HepG2 (cell line): ENCODE results near the gene SH2B2. TPM values are rescaled to one million over a fixed set of nuclear protein-coding genes. Genes with fewer than 3 reads are reported as not detected.

Experiments
- ATF1 ChIP-seq: IDR thresholded peaks from 2 replicates; pipeline ENCODE4 v1.6.1; 2016; ENCODE audit warnings: mild to moderate bottlenecking, control low read depth
- CBX1 ChIP-seq: IDR thresholded peaks from one replicate; pipeline ENCODE4 v1.6.1; 2016; ENCODE audit warnings: antibody characterized with exemption, low read depth
- GZF1 ChIP-seq: sonication (generic); formaldehyde crosslinking; IDR thresholded peaks from 2 replicates; pipeline ENCODE4 v1.5.1; 2020; ENCODE audit warnings: mild to moderate bottlenecking, missing genetic modification reagents
- KLF16 ChIP-seq, 2 experiments: sonication (generic) in 1 of 2; formaldehyde crosslinking in 1 of 2; IDR thresholded peaks; 2 replicates each; pipeline versions ENCODE4 v1.6.1 to v1.8.0; 2016 to 2023; ENCODE audit warnings: missing genetic modification reagents in 2 of 2, missing compliant biosample characterization in 1 of 2
- RAD51 ChIP-seq: fragments of 450-650 bp; IDR thresholded peaks from 2 replicates; pipeline ENCODE4 v1.6.1; 2016; ENCODE audit warnings: borderline replicate concordance
- TCF7 ChIP-seq: sonication (generic); IDR thresholded peaks from 2 replicates; pipeline ENCODE4 v1.6.1; 2016; ENCODE audit warnings: antibody characterized with exemption, low read depth
- TFDP2 ChIP-seq: sonication (generic); formaldehyde crosslinking; IDR thresholded peaks from 2 replicates; pipeline ENCODE4 v1.4.0; 2020; ENCODE audit warnings: missing genetic modification reagents
- TOE1 ChIP-seq: sonication (generic); formaldehyde crosslinking; IDR thresholded peaks from 2 replicates; pipeline ENCODE4 v1.4.0; 2020; ENCODE audit warnings: mild to moderate bottlenecking, missing genetic modification reagents
- ZNF296 ChIP-seq: sonication (generic); formaldehyde crosslinking; conservative IDR thresholded peaks from 2 replicates; pipeline ENCODE4 v1.5.0; 2020; ENCODE audit warnings: mild to moderate bottlenecking, missing genetic modification reagents
- ZNF543 ChIP-seq: sonication (generic); formaldehyde crosslinking; IDR thresholded peaks from 2 replicates; pipeline ENCODE4 v1.4.0; 2020; ENCODE audit warnings: mild to moderate bottlenecking, missing genetic modification reagents
- ZNF557 ChIP-seq: sonication (generic); formaldehyde crosslinking; IDR thresholded peaks from 2 replicates; pipeline ENCODE4 v1.4.0; 2020; ENCODE audit warnings: missing genetic modification reagents
- ZNF562 ChIP-seq: sonication (generic); formaldehyde crosslinking; IDR thresholded peaks from 2 replicates; pipeline ENCODE4 v1.8.0; 2022; ENCODE audit warnings: missing genetic modification reagents, borderline replicate concordance
- ZNF569 ChIP-seq: sonication (generic); formaldehyde crosslinking; IDR thresholded peaks from 2 replicates; pipeline ENCODE4 v1.5.0; 2020; ENCODE audit warnings: mild to moderate bottlenecking, missing genetic modification reagents, moderate library complexity, borderline replicate concordance
- ZNF589 ChIP-seq: sonication (generic); formaldehyde crosslinking; conservative IDR thresholded peaks from 2 replicates; pipeline ENCODE4 v1.8.0; 2022; ENCODE audit warnings: mild to moderate bottlenecking, moderate library complexity, missing genetic modification reagents
- ZNF724P ChIP-seq: sonication (generic); formaldehyde crosslinking; IDR thresholded peaks from 2 replicates; pipeline ENCODE4 v1.8.0; 2022; ENCODE audit warnings: missing genetic modification reagents, borderline replicate concordance
- ZNF780A ChIP-seq: sonication (generic); formaldehyde crosslinking; IDR thresholded peaks from 2 replicates; pipeline ENCODE4 v1.8.0; 2022; ENCODE audit warnings: mild to moderate bottlenecking, missing genetic modification reagents, moderate library complexity
- ZSCAN30 ChIP-seq: sonication (generic); formaldehyde crosslinking; IDR thresholded peaks from 2 replicates; pipeline ENCODE4 v1.5.0; 2020; ENCODE audit warnings: mild to moderate bottlenecking, missing genetic modification reagents
- polyA plus RNA-seq, 8 experiments: library from polyadenylated mRNA; depleted of rRNA in 3 of 8; stranded (reverse) in 7 of 8; unstranded in 1 of 8; fragments of >200 nt; fragmentation: Illumina TruSeq in 4 of 8; extraction: Trizol in 4 of 8; gene quantifications; 2 replicates each; pipeline versions ENCODE4 v1.2.1 to v1.2.3, GENCODE V29; 2011 to 2016; ENCODE audit warnings: low read depth in 4 of 8, missing spikeins in 1 of 8, mixed read lengths in 1 of 8; ENCODE audit not compliant: insufficient read depth in 1 of 8
- total RNA-seq, 5 experiments: library from RNA; depleted of rRNA; stranded (reverse); fragments of >200 nt; fragmentation: Illumina TruSeq; extraction: Trizol; gene quantifications; 2 replicates each; pipeline ENCODE4 v1.2.3, GENCODE V29; 2016; ENCODE audit warnings: low read depth in 1 of 5
- TF ChIP-seq, protein P1 (sequence below): IDR thresholded peaks from 2 replicates; pipeline ENCODE4 v1.6.1; 2018; ENCODE audit warnings: missing genetic modification reagents
- TF ChIP-seq, protein P2 (sequence below): sonication (generic); formaldehyde crosslinking; conservative IDR thresholded peaks from 2 replicates; pipeline ENCODE4 v1.8.0; 2022; ENCODE audit warnings: missing genetic modification reagents
- TF ChIP-seq, protein P3 (sequence below): IDR thresholded peaks from 2 replicates; pipeline ENCODE4 v1.6.1; 2016; ENCODE audit warnings: low read depth

Gene SH2B2
- total and polyA plus RNA-seq, 2 of the 13 experiments (the other 11 are each of a cell fraction or from before 2014, with no cell fraction given): 0.46 to 1.3 TPM

DNA sequence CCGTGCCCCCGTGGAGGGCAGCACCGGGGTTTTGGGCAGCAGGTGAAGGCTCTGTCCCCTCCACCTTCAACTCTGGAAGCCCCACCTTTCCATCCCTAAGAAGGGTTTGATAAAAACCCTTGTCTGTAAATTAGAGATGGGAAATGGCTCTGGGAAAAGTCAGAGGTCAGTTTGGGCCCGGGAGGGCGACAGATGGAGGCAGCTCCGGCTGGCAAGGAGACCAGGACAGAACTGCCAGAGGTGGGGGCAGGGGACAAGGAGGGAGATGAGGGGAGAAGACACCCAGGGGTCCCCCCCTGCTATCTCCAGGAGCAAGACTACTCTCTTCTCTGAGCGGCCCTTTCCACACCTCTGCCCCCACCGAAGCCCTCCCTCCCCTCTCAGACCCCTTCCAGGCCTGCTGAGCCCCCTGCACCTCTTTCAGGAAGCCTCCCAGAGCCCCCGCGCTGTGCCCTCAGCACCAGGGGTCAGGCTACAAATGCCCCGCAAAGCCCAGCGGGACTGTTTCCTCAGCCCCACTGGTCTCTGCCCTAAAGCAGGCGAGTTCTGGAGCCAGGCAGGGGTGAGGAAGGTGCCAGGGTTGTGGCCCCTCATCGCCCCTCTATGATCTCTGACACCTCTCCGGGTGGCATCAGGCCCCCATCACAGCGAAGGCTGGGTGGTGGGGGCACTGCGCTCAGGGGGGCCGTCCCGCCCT, 980 bp upstream of the SH2B2 start (continued):
- TF ChIP-seq, protein P1, sequence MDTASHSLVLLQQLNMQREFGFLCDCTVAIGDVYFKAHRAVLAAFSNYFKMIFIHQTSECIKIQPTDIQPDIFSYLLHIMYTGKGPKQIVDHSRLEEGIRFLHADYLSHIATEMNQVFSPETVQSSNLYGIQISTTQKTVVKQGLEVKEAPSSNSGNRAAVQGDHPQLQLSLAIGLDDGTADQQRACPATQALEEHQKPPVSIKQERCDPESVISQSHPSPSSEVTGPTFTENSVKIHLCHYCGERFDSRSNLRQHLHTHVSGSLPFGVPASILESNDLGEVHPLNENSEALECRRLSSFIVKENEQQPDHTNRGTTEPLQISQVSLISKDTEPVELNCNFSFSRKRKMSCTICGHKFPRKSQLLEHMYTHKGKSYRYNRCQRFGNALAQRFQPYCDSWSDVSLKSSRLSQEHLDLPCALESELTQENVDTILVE (CRISPR knock-in tag): no peak
- TF ChIP-seq RAD51 (no peak), CBX1 (no peak), GZF1 (peak; percentile 54; the same call in 1 of the 2 replicates), ZNF724P (no peak), ATF1 (CRISPR knock-in tag) (no peak), ZNF562 (CRISPR knock-in tag) (no peak), ZSCAN30 (CRISPR knock-in tag) (no peak), TFDP2 (CRISPR knock-in tag) (no peak), ZNF569 (CRISPR knock-in tag) (no peak), ZNF557 (CRISPR knock-in tag) (no peak), ZNF543 (CRISPR knock-in tag) (no peak), TCF7 (no peak), ZNF589 (CRISPR knock-in tag) (no peak), KLF16 (CRISPR knock-in tag; IDR thresholded peaks at IDR 0.05) (no peak), ZNF780A (CRISPR knock-in tag) (0 out of 2 replicates have a peak, but pooled peaks have one; percentile 44), TOE1 (CRISPR knock-in tag) (no peak), ZNF296 (CRISPR knock-in tag) (0 out of 2 replicates have a peak, but pooled peaks have one; percentile 16)
- TF ChIP-seq, protein P2, sequence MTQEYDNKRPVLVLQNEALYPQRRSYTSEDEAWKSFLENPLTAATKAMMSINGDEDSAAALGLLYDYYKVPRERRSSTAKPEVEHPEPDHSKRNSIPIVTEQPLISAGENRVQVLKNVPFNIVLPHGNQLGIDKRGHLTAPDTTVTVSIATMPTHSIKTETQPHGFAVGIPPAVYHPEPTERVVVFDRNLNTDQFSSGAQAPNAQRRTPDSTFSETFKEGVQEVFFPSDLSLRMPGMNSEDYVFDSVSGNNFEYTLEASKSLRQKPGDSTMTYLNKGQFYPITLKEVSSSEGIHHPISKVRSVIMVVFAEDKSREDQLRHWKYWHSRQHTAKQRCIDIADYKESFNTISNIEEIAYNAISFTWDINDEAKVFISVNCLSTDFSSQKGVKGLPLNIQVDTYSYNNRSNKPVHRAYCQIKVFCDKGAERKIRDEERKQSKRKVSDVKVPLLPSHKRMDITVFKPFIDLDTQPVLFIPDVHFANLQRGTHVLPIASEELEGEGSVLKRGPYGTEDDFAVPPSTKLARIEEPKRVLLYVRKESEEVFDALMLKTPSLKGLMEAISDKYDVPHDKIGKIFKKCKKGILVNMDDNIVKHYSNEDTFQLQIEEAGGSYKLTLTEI (CRISPR knock-in tag): no peak
- TF ChIP-seq, protein P3, sequence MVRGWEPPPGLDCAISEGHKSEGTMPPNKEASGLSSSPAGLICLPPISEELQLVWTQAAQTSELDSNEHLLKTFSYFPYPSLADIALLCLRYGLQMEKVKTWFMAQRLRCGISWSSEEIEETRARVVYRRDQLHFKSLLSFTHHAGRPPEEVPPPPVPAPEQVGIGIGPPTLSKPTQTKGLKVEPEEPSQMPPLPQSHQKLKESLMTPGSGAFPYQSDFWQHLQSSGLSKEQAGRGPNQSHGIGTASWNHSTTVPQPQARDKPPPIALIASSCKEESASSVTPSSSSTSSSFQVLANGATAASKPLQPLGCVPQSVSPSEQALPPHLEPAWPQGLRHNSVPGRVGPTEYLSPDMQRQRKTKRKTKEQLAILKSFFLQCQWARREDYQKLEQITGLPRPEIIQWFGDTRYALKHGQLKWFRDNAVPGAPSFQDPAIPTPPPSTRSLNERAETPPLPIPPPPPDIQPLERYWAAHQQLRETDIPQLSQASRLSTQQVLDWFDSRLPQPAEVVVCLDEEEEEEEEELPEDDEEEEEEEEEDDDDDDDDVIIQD (CRISPR knock-in tag): no peak
- TF ChIP-seq, all 625 proteins: peak for 5
